Measurements from ENCODE around the gene DNMT3A.

The DNMT3A gene

DNA sequence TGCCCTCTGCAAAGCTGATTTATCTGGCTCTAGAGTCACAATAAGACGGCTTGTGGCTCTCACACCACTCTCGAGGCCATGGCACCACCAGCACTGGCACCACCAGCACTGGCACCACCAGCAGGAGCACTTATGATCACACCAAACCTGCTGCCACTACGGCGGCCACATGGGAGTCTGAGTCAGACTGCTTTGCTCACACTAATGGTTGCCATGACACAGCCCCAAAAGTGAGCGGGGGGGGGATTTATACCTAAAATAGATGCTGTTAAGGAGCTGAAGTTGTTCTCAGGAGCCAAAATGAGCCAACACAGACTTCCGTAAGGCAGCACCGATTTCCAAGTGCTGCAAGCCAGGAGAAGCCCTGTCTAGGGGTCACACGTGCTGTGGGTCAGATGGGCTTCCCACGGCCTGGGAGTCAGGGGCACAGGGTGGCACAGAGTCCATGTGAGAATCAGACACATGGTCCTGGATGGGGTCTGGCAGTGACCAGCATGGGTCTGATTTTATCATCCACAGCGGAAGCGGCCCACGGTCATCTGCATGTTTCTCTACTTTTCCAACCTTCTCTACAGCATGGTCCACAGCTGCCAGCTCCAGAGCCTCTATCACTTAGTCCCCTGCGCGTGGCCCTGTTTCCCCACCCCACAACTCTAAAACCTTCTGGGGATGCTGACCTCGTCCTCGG lies 16.7 kb downstream of the DNMT3A start:
- DNase-seq (ENCODE audit: low read depth) = no peak

DNA sequence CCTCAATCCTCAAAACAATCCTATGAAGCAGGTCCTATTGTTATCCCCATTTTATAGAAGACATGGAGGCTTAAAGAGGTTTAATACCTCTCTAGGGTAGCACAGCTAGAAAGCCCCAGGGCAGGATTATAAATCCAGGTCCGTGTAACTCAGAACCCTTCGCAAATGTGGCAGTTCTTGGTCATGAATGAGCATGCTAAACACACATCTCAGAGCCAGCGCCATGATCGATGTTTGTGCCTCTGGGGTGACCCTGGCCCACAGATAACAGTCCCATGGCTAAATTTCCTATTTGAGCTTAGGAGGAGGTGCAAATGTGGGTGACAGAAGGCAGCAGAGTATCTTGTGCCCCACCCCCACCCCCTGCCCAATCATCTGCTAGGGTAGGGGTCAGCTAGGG lies 17.5 kb downstream of the DNMT3A start:
- DNase-seq (ENCODE audit: low read depth) = no peak

DNA sequence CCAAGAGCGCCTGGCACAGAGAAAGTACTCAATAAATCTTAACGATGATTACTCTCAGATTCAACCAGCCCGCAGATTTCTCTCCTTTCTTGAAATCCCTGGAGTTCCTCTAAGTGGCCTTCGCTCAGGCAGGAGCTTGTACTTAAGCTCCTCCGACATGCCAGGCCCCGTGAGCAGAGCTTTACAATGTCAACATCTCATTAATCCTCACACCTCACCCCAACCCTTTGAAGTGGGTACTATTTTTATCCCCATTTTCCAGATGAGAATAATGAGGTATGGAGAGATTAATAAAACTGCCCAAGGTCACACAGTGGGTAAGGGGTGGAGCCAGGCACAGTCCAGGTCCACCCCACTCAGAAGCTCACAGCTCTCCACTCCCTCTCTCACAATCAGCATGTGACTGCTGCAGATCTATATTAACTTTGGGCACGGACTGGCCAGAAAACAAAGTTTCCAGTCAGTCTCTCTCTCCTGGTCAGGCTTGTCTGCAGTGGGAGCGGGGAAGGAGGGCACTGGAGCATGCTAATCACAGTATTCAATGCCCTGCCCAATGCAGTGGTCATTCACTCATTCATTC lies 18.0 kb downstream of the DNMT3A start:
- DNase-seq (ENCODE audit: low read depth) = no peak

DNA sequence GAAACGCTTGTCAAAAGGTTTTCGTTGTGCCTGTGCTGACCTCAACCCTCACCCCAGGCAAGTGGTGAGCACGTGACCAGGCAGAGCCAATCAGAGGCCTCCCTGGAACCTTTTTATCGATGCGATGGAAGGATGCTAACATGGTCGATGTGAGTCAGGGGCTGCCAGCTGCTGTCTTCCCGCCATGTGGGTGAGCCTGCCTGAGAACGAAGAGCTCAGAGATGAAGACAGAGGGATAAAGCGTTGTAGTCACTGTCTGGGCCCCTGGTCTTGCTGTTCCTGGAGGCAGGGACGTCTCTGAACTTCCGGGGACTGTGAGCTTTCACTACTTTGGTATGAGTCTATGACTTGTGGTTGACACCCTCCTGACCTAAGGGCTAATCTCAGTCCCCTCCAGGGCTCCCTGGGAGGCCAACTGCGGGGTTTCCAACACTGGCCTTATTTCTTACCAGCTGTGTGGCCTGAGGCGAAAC lies 18.6 kb downstream of the DNMT3A start:
- no peak for DNase-seq (ENCODE audit: low read depth)

DNA sequence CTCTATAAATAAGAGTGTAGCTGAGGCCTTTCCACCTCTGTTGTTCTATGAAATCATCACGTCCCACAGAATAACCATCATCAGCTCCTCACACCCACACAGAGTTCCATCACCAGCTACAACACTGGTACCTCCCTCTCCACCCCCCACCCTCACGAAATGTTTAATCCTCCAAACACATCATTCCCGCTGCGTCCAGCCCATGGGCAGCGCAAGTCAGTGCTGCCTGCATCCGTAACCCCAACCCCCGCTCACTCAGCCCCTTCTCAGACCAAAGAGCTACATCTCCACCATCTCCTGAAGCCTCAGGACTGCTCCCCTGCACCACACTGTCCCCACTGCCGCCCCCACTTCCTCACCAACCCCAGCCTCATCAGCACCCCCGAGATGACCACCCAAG lies 19.4 kb downstream of the DNMT3A start:
- no peak for DNase-seq (ENCODE audit: low read depth)

DNA sequence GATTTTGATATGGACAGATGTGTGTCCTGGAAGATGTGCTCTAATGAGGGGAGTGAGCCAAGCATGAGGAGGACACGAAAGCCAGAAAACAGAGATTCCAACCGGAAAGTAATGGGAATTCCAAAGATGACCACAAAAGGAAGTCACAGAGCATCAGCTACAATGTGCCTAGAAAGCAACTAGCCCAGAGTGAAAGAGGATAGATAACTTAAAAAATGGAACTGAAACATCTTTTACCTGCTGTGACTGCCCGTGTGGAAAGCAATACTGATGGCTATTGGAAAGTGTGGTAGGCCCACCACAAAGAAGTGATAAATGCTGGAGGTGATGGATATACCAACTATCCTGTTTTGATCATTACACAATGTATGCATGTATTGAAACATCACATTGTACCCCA lies 21.6 kb downstream of the DNMT3A start:
- DNase-seq (ENCODE audit: low read depth) = no peak

DNA sequence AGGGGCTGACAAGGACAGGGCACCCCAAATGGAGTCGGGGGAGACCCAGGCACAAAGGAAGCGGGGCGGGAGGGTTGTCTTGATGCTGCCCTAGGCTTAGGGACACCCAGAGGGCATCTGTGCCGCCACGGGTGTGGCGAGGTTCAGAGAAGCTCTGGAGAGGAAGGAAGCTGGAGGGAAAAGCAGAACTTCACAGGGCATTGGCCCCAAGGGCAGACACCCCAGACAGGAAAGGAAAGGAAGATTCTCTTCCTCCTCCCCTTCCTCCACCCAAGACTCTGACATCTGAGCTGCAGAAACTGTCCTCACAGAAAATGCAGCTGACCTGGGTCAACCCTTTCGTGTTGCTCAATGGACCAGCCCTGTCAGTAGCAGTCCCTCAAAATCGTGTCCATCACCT lies 25.6 kb downstream of the DNMT3A start:
- no peak for DNase-seq (ENCODE audit: low read depth)

DNA sequence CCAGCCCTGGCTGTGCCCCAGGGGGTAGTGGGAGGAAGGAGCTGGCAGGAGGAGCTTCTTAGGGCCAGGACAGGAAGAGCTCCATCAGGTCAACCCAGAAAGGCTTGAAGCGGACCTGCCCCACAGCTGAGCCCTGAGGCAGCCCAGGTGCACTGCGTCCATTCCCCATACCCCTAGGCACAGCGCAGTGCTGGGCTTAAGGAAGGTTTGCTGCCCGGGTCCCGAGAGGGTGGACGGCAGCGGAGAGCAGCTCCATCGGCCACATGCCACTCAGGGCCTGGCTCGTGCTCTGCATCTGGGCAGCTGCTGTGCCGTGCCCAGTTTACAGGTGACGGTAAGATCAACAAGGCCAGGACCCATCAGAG lies 26.4 kb downstream of the DNMT3A start:
- no peak for DNase-seq (ENCODE audit: low read depth)

DNA sequence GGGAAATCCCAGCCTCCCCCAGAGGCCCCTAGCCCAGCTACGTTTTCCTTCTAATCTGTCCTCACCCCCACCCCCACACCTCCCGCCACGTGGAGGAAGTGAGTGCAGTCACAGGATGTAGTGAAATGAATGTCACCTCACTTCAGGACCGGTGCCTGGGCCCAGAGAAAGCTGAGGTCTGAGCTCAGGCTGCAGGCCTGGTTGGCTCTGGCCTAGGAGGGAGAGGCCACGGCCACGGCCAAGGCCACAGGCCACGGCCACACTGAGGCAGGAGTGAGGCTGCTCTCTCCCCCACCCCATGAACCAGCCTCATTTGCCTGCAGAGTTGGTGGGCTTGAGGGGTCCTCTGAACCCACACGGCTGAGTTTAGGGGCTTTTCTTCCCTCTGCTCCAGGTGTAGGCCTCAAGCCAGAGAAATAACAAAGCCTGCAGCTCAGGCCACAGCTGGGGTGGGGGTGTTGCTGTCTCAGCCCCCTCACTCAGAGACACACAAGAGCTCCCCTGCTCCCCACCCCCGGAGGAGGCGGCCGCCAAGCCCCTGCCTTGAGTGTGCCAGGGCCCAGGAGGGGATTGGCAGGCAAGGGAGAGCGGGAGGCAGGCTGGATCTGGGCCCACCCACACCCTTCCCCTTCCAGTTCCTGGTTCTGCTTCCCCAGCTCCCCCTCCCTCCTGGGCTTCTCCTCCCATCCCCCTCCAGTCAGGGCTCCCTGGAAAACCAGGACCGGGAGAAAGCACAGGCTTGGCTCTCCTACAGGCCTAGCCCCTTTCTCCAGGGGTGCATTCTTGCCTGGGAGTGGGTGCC lies 27.0 kb downstream of the DNMT3A start:
- DNase-seq (ENCODE audit: low read depth) = peak; percentile 60

DNA sequence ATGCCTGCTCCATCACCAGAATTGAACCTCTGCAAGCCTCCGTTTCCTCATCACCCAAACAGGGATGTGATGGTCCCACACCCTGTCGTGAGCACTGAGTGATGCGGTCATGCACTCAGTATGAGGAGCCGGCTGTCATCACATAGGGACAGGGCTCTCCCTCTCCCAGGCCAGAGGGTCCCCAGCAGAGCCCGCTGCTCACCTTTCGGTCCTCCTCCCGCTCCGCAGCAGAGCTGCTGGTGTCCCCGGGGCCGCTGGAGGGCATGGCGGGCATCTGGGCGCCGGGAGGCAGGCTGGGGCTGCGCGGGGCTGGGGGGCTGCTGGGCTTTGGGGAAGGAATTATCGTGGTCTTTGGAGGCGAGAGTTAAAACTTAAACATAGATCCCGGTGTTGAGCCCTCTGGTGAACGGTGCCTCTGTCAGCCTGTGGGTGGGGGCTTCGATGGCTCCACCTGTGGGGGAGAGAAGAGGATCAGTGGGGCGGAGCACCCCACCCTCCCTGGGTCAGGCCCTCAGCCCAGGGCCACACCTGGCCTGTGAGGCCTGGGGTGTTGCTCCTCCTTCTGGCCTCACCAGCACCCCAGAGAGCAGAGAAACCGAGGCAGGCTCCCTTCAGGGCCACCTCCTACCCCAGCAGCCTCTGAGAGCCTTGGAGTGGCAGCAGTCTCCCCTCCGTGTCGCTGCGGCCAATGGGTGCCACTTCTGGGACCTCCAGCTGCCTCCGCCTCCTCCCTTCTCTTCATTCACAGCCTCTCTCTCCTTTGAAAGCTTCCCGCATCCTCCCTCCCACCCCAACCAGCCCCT lies 27.8 kb downstream of the DNMT3A start:
- no peak for DNase-seq (ENCODE audit: low read depth)

DNA sequence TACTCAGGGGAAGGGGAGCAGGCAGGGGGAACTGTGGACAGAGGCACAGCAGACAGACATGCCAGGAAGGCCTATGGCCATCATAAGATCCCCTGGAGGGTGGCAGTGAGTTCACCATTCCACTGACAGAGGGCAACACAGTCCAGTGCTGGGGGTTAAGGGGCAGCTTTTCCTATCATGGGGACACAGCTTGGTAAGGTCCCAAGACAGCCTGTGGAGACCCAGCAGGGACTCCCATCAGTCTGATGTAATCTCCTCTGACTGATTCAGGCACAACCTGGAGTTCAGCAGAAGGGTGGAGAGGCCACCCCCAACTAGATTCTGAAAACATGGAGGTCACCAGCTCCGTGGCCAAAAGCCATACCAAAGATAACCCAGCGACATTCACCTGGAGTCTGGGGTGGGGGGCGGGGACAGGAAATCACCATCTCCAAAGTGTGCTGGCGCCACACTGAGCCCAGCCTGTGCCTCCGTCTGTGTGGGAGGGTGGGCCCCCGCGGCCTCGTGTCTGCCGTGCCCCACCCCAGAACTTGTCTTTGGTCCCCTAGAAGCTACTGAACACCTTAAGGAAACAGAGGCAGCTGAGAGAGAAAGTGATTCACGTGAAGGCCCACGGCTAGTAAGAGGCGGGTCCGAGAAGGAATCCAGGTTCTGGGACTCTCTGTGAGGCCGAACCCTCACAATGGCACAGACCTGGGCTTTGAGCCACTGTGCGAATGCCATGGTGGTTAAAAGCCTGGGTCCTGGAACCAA lies 28.6 kb downstream of the DNMT3A start:
- DNase-seq (ENCODE audit: low read depth) = no peak

DNA sequence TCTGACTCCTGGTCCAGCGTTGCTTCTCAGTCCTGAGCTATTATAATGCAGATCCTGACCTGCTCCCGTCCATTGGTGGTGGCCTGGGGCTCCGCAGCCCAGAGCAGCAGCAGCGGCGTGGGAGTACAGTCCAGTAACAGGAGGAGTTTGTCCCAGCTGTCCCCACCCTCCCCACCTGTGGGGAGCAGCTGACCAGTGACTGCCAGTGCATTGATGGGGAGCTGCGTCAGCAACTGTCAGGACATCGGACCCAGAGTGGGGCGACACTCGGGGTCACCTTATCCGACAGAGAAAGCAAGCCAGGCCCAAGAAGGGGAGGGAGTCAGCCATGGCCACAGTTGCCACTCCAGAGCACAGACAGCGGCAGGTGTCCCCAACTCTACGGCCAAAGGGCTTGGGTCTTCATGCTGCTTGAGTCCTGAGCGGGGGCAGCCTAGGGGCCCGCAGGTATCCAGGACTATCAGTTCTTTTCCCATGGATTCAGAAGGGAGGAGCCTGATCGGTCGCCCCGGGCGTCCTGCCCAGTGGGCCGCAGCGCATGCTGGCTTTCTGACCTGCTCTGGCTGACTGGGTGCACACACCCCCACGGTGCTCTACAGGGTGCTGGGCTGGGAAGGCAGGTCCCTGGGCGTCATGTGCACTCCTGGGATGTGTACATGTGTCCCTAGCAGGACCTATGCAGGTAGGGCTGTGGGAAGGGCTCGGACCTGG lies 29.7 kb downstream of the DNMT3A start:
- DNase-seq (ENCODE audit: low read depth) = no peak

DNA sequence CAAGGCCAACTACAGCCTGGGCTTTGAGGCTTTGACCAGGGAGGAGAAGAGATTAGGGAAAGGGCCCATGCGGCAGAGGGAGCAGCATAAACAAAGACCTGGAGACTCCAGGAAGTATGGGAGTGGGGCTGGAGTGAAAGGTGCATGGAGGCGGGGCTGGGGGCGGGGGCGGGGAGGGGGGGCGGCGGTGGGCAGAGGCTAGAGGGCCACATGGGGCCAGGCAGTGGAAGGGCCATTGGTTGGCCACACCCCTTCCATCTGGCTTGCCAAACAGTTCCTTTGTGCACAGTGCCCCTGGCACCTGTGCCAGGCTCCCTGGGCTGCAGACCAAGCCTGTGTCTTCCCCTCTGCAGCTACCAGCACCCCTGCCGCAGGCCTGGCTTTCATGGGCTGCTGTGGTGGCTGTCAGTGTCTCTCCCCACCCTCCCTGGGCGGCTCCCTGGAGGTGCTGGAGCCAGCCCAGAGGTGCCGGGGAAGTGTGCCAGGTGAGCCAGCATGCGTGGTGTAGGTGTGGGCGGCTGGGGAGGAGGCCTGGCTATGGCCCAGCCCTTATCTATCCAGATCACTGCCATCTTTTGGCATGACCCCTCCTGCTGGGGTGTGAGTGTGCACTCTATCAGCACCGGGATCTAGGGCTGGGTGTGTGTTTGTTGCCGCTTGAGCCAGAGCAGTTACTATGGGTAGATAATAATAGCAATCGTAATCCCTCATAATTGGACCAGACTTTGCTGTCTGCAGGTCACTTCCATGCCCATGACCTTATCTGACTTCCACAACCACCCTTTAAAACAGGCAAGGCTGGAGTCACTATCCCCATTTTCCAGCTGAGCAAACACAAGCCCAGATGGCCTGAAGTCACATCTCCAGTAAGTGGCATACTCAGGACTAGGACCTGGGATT lies 30.5 kb downstream of the DNMT3A start:
- DNase-seq (ENCODE audit: low read depth) = no peak

DNA sequence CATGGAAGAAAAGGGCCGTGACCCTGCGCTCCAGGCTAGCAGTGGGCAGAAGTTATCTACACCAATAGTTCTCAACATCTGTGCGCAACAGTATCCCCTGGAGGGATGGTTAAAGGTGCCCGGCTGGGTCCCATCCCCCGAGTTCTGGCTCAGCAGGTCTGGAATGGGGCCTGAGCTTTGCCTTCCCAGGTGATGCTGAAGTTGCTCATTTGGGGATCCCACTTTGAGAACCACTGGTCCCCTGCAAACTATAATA lies 31.1 kb downstream of the DNMT3A start:
- DNase-seq (ENCODE audit: low read depth) = no peak

DNA sequence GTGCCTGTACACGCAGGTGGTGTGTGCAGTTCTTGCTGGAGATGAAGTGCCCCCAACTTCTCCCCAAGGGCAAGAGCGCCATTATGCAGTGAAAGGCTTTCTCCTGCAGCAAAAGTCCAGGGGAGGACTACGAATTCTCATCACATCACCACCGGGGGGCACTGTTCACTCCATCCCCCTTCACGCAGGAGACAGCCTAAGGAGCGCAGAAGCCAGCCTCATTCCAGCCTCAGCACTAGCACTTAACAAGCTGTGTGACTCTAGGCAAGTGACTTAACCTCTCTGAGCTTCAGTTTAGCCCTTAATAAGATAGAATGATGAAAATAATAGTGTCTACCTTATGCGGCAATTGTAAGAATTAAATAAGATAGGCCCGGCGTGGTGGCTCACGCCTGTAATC lies 32.3 kb downstream of the DNMT3A start:
- peak; percentile 65 for DNase-seq (ENCODE audit: low read depth)

DNA sequence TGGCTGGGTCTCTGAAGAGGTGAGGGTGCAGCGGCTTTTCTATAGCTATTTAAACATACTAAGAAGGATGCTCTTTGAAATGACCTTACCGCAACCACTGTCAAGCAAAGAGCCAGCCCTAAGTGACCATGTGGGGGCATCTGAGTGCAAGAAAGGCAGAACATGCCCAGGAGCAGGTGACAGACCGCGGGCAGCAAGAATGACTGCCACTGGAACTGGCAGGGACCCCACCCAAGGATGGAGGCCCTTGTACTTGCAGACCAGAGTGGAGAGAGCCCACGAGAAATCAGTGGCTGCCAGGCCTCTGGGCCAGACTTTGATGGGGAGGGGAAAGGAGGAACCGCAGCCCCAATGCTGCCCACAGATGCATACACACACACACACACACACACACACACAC lies 33.1 kb downstream of the DNMT3A start:
- no peak for DNase-seq (ENCODE audit: low read depth)

DNA sequence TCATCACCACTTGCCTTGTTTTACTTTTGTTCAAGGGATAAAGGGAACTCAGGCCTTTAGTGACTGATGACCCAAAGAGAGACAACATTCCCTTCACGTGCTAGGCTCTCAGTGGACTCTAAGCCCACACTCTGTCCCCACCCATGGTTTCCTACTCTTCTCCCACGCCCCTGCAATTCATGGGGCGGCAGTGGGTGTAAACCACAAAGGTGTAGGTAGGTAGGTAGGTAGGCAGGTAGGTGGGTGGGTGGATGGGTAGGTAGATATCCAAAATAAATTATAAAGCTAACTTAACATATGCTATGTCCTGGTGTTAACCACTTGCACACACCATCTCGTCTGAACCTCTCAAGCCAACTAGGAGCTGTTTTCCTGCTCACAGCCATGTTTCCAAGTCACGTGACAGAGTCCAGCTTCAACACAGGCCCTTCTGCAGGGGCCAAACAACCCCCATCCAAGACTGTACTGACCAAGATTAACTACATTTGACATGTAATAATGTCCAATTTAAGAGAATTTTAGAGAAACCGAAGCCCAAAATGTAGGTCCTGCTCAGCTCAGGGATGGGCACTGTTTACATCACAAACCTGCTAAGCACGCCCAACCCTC lies 33.7 kb downstream of the DNMT3A start:
- no peak for DNase-seq (ENCODE audit: low read depth)

DNA sequence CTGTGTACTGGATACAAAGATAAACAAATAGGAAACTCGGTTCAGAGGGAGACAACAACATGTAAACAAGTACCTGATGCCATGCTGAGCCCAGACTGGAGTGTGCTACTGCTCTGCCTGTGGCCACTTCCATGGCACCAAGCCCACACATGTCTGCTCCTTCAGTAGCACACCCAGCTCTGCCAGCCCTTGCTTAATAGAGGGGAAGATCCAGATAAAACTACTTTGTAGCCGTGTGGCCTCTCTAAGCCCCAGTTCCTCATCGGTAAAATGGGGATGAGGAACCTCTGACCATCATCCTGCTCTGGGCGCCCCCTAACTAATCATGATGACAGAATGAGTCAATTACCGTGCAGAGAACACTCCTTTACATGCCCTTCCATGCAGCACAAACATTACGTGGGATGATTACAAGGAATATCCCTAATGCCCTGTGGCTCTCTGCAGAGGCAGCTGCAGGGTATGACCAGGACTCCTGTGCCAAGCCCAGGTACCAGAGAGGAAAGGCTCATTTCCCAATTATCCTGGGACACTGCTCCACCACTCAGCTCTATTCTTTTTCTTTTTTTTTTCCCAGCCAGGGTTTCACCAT lies 34.9 kb downstream of the DNMT3A start:
- DNase-seq (ENCODE audit: low read depth) = no peak

DNA sequence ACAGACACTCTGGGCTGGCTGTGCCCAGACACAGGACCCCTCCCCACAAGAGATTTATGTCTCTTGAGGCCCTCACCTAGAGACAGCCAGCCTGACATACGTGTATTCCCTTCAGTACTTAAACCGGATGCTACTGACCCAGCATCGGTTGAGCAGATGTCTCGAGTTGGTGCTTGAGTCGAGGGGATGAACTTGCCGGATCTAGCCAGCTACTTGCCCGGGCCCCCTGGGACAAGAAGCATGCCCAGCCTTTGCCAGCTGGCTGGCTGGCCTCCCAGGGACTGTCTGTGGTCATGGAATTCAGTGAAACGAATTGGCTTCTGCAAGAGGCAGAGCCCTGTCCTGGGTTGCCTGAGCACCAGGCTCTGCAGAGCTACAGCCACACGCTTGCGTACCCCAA lies 36.0 kb downstream of the DNMT3A start:
- no peak for DNase-seq (ENCODE audit: low read depth)

Measured in activated T-cell treated with anti-CD3 and anti-CD28 coated beads for 1 hour (primary cell).